Pericardium fibroblast (primary cell): ENCODE data around the gene NRGN. TPM values are rescaled to one million over a fixed set of nuclear protein-coding genes. Genes with fewer than 3 reads are reported as not detected.

Experiments
- total RNA-seq: library from RNA; depleted of rRNA; stranded (reverse); fragments of >200 nt; gene quantifications from 2 replicates; pipeline ENCODE4 v1.2.3, GENCODE V29; 2015

Gene NRGN
- 6.6 TPM in 1 of 2 replicates, not detected in the other for total RNA-seq

DNA sequence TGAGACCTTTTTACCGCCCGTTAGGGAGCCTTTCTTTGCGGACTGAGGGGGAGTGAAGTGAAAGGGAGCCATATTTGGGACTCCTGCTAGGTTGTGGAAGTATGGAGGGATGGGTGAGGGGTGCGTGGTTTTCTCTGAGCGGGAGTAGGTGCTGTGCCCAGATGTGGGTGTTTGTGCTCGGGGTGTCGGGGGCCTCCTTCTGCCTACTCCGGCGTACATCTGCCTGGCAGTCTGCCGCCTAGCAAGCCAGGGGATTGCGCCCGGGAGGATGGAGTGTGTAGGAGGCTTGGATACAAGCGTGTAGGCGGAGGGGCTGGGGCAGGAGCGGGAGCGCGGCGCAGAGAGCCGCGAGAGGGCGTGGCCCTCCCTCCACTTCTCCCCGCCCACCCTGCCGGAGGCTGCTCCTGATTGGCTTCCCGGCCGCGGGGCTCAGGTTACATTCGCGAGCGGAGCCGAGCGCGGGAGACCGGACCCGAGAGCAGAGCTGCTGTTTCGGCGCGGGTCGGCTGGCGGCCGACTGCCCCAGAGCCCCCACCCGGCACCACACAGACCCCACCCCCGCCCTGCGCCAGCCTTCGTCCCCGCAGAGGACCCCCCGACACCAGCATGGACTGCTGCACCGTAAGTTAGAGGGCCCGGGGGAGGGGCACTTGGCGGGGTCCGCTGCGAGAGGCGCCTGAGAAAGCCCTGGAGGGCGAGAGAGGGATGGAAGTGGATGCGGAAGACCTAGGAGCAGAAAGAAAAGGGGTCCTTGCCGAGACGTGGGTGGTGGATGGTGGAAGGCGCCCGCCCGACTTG, at the start of gene NRGN:
TSS of gene NRGN (plus strand) at position 464 of the 798 bp plus-strand sequence. CDS start at position 607, 143 bp downstream.

GRCh38 chr11:124751741-124752470, 12.2 kb downstream of the NRGN start, which contains the start of gene VSIG2:
VSIG2 (minus strand) TSS chr11:124752255; CDS start chr11:124752137, 118 bp downstream.

GRCh38 chr11:124762105-124762623, 22.4 kb downstream of the NRGN start, which contains the start of gene ESAM:
ESAM (minus strand) TSS chr11:124762290; CDS start chr11:124762154, 136 bp downstream.

Other genes with a start within 250 kb of the NRGN start
- gene OR8B12, start 196.3 kb upstream of the NRGN start, total RNA-seq = not detected in 2 replicates
- not detected in 2 replicates for gene OR8A1, start 169.9 kb upstream of the NRGN start, total RNA-seq
- gene PANX3, start 128.5 kb upstream of the NRGN start, total RNA-seq = not detected in 2 replicates
- gene TBRG1, start 117.1 kb upstream of the NRGN start, total RNA-seq = 16.8 and 23.3 TPM in 2 replicates
- gene SIAE, start 66.2 kb upstream of the NRGN start, total RNA-seq = 20.9 and 25.6 TPM in 2 replicates
- gene SPA17, start 66.0 kb upstream of the NRGN start, total RNA-seq = 1.4 and 9.1 TPM in 2 replicates
- gene VSIG2, start 12.3 kb downstream of the NRGN start, total RNA-seq = not detected in 2 replicates
- gene ESAM, start 22.3 kb downstream of the NRGN start, total RNA-seq = 0.35 and 6.4 TPM in 2 replicates
- 6.5 and 9.0 TPM in 2 replicates for gene MSANTD2, start 60.5 kb downstream of the NRGN start, total RNA-seq
- 16.0 and 36.2 TPM in 2 replicates for gene ROBO3, start 125.5 kb downstream of the NRGN start, total RNA-seq
- 4.3 and 13.4 TPM in 2 replicates for gene ROBO4, start 157.9 kb downstream of the NRGN start, total RNA-seq
- gene HEPN1, start 179.3 kb downstream of the NRGN start, total RNA-seq = not detected in 2 replicates
- gene HEPACAM, start 196.1 kb downstream of the NRGN start, total RNA-seq = not detected in 2 replicates
- 1.0 and 1.1 TPM in 2 replicates for gene CCDC15, start 214.3 kb downstream of the NRGN start, total RNA-seq